Measurements from ENCODE around the gene RAB9B. TPM values are rescaled to one million over a fixed set of nuclear protein-coding genes. Genes with fewer than 3 reads are reported as not detected.
"Not testable (repeated sequence)": the region's sequence is repeated elsewhere in the genome, so short reads cannot be mapped to it uniquely, and the experiment has no call there.

Gene RAB9B
- total RNA-seq, 1 donor, result 0.86 TPM

DNA sequence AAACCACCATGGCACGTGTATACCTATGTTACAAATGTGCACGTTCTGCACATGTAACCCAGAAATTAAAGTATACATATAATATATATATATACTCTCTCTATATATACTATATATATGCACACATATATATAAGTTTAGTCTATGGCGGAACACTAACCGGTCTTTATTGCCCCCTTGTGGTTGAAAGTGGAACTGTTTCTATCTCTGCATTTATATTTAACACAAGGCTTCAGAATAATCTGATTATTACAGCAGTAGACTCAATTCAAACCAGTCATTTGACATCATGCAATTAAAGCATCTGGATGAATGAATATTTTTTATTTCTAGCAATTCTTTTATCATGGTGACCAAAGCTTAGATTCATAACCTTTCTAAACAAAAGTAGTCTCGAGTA, 14.6 kb downstream of the RAB9B start:
- DNase-seq (ENCODE audit: low read depth), result peak; percentile 51

DNA sequence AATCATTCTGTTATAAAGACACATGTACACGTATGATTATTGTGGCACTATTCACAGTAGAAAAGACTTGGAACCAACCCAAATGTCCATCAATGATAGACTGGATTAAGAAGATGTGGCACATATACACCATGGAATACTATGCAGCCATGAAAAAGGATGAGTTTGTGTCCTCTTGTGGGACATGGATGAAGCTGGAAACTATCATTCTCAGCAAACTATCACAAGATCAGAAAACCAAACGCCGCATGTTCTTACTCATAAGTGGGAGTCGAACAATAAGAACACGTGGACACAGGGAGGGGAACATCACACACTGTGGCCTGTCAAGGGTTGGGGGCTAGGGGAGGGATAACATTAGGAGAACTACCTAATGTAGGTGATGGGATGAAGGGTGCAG, 15.0 kb downstream of the RAB9B start:
- DNase-seq (ENCODE audit: low read depth); H3K4me3 ChIP-seq (ENCODE audit: low read depth, low read length): not testable (repeated sequence)

More for the DNA sequence above, 14.6 kb downstream of the RAB9B start:
- TF ChIP-seq, protein P1, sequence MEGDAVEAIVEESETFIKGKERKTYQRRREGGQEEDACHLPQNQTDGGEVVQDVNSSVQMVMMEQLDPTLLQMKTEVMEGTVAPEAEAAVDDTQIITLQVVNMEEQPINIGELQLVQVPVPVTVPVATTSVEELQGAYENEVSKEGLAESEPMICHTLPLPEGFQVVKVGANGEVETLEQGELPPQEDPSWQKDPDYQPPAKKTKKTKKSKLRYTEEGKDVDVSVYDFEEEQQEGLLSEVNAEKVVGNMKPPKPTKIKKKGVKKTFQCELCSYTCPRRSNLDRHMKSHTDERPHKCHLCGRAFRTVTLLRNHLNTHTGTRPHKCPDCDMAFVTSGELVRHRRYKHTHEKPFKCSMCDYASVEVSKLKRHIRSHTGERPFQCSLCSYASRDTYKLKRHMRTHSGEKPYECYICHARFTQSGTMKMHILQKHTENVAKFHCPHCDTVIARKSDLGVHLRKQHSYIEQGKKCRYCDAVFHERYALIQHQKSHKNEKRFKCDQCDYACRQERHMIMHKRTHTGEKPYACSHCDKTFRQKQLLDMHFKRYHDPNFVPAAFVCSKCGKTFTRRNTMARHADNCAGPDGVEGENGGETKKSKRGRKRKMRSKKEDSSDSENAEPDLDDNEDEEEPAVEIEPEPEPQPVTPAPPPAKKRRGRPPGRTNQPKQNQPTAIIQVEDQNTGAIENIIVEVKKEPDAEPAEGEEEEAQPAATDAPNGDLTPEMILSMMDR (IDR thresholded peaks at IDR 0.05; ENCODE audit: insufficient read depth, low read depth, low read length), result peak; percentile 54
- no peak overlapping the region for H3K4me3 ChIP-seq (ENCODE audit: low read depth, low read length)

DNA sequence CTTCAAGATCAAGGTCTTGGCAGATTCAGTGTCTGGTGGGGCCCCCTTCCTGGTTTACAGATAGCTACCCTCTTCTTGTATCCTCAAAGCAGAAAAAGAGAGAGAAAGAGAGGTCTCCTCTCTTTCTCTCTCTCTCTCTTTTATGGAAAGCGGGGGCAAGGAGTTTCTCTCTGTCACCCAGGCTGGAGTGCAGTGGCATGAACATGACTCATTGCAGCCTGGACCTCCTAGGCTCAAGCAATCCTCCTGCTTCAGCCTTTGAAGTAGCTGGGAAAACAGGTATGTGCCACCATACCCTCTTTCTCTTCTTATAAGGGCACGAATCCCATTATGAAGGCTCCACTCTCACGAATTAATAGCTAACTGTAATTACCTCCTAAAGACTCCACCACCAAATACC, 20.2 kb downstream of the RAB9B start:
- DNase-seq (ENCODE audit: low read depth), result no peak
- no peak overlapping the region for H3K4me3 ChIP-seq (ENCODE audit: low read depth, low read length)
- TF ChIP-seq, protein P1 (IDR thresholded peaks at IDR 0.05; ENCODE audit: insufficient read depth, low read depth, low read length), result no peak

DNA sequence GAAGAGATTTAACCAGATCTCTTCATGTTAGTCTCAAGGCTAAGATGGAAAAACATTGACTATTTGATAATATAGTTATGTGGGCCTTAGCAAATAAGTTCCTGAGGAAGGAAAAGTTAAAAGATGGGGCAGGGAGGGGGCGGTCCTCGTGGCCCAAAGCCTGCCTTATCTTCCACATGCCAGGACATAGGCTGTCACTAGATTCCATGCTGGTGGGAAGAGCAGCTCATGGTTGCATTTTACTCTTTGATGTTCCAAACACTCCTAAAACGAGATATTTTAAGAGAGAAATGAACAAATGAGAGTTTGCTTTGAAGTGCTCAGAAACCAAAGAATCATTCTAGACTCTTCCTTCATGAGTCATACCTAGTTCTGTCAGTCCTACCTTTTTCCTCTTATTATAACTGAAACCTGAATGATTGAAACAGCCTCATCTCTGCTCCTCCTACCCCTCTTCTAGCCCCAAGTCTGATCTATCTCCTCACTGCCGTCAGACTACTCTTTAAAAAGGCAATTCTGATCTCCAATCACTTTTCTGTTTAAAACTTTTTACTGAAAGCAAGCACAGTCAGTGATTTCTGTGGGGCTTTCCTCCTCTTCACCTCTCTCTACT, 25.1 kb downstream of the RAB9B start:
- H3K4me3 ChIP-seq (ENCODE audit: low read depth, low read length), result no peak overlapping the region
- TF ChIP-seq, protein P1 (IDR thresholded peaks at IDR 0.05; ENCODE audit: insufficient read depth, low read depth, low read length), result no peak
- DNase-seq (ENCODE audit: low read depth), result no peak

DNA sequence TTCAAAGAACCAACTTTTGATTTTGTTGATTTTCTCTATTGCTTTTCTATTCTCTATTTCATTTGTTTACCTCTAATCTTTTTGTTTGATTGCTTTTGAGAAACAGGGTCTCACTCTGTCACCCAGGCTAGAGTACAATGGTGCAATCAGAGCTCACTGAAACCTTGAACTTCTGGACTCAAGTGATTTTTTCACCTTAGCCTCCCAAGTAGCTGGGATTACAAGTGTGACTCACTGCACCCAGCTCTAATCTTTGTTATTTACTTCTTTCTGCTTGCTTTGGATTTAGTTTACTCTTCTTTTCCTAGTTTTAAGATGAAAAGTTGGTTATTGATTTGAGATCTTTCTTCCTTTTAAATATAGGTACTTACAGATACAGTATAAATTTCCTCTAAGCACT, 26.2 kb downstream of the RAB9B start:
- no peak for DNase-seq (ENCODE audit: low read depth)
- TF ChIP-seq, protein P1 (IDR thresholded peaks at IDR 0.05; ENCODE audit: insufficient read depth, low read depth, low read length), result no peak
- H3K4me3 ChIP-seq (ENCODE audit: low read depth, low read length), result no peak overlapping the region

DNA sequence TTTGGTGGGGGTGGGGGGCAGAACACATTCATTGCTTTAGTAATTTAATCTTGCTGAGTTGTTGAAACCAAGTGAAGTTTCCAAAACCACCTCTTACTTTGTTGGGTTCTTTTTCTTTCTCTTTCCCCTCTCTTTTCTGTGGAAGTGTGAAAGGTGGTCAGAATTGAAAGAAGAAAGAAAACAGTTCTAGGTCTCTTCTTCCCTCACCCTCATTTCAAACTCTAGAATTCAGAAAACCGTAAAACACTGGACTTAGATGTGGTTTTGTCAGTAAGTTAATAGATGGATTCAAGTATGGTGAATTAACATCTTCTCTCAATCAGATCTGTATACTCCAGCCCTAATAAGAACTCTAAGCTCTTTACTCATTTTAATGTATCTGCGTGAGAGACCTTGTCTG, 31.7 kb downstream of the RAB9B start:
- no peak for DNase-seq (ENCODE audit: low read depth)
- H3K4me3 ChIP-seq (ENCODE audit: low read depth, low read length), result no peak overlapping the region
- TF ChIP-seq, protein P1 (IDR thresholded peaks at IDR 0.05; ENCODE audit: insufficient read depth, low read depth, low read length), result no peak

DNA sequence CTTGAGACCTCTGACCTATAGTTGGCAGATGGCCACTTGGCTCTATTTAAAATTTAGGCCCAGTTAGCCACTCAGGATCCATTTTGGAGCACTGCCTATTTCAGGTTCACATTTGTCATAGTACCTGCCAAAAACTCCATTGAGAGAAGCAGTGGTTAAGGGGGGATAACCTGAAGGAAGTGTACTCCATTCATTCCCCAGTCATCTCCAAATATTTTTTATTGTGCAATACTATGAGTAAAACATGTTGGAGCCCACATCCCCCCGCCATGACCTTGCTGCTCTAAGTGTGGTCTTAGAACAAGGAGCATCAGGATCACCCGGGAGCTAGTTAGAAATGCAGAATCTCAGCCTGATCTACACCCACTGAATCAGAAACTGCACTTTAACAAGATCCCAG, 34.4 kb downstream of the RAB9B start:
- TF ChIP-seq, protein P1 (IDR thresholded peaks at IDR 0.05; ENCODE audit: insufficient read depth, low read depth, low read length), result no peak
- no peak overlapping the region for H3K4me3 ChIP-seq (ENCODE audit: low read depth, low read length)
- no peak for DNase-seq (ENCODE audit: low read depth)
